HepG2 (cell line): ENCODE results near the gene NBR1.

Source experiments
- CTCF ChIP-seq: sonication (generic); formaldehyde crosslinking; IDR thresholded peaks from 2 replicates; pipeline ENCODE4 v1.5.0; 2020; ENCODE audit warnings: mild to moderate bottlenecking, missing genetic modification reagents, moderate library complexity
- EZH2 ChIP-seq: conservative IDR thresholded peaks from 2 replicates; pipeline ENCODE4 v1.6.1; 2012; ENCODE audit warnings: mild to moderate bottlenecking, low read depth, low read length, moderate library complexity
- MTF2 ChIP-seq: sonication (generic); formaldehyde crosslinking; IDR thresholded peaks from 2 replicates; pipeline ENCODE4 v1.5.0; 2020; ENCODE audit warnings: missing genetic modification reagents, borderline replicate concordance
- NKX3-1 ChIP-seq: sonication (generic); formaldehyde crosslinking; IDR thresholded peaks from 2 replicates; pipeline ENCODE4 v1.5.0; 2020; ENCODE audit warnings: missing genetic modification reagents

GRCh38 chr17:43171586-43172487 lies 823 bp downstream of the NBR1 start:
- TF ChIP-seq EZH2 (no peak), NKX3-1 (CRISPR knock-in tag) (no peak; the same call in 1 of the 2 replicates), MTF2 (CRISPR knock-in tag) (no peak), CTCF (CRISPR knock-in tag) (peak; percentile 68)
